H1 (cell line): ENCODE results near the gene SRPK3. TPM values are rescaled to one million over a fixed set of nuclear protein-coding genes. Genes with fewer than 3 reads are reported as not detected.

ENCODE experiments used
- CTCF ChIA-PET: fragments of 300-600 bp; sonication (Branson Sonifier 250); formaldehyde crosslinking; loops from one replicate; lab custom pipeline; 2021; ENCODE audit not compliant: partially characterized antibody; lab: Charles Lee
- POLR2A ChIA-PET: fragments of 300-600 bp; sonication (Branson Sonifier 250); formaldehyde crosslinking; loops from one replicate; lab custom pipeline; 2021; ENCODE audit warnings: inconsistent platforms; ENCODE audit not compliant: partially characterized antibody; lab: Charles Lee
- DNase-seq, 2 experiments: peaks; one replicate each; pipeline versions ENCODE4 v3.0.0 to v3.0.0-alpha.2; 2010 to 2022; ENCODE audit warnings: low spot score in 2 of 2, low read depth in 1 of 2, mixed read lengths in 1 of 2
- FAIRE-seq: peaks from 2 replicates; lab custom pipeline; 2011; peaks lifted over from hg19 to GRCh38; lab: Jason Lieb, UNC
- H2AFZ ChIP-seq: 2 replicates; pipeline ENCODE4 v1.8.1; 2012; ENCODE audit warnings: low read length, inconsistent platforms
- H2AK5ac ChIP-seq: 2 replicates; pipeline ENCODE4 v1.6.1; 2013; ENCODE audit warnings: low read depth, low read length
- H2BK120ac ChIP-seq: replicated peaks from 2 replicates; pipeline ENCODE3; 2013; ENCODE audit warnings: low read depth, low read length, inconsistent platforms
- H2BK12ac ChIP-seq: 2 replicates; pipeline ENCODE4 v1.6.1; 2013; ENCODE audit warnings: low read depth, low read length
- H2BK15ac ChIP-seq: 2 replicates; pipeline ENCODE4 v1.6.1; 2013; ENCODE audit warnings: low read length
- H2BK20ac ChIP-seq: 2 replicates; pipeline ENCODE4 v1.6.1; 2013; ENCODE audit warnings: low read length
- H2BK5ac ChIP-seq: 2 replicates; pipeline ENCODE4 v1.6.1; 2013; ENCODE audit warnings: low read depth, low read length
- H3K14ac ChIP-seq: 2 replicates; pipeline ENCODE4 v1.6.1; 2013; ENCODE audit warnings: inconsistent platforms; ENCODE audit not compliant: insufficient read length
- H3K18ac ChIP-seq: 2 replicates; pipeline ENCODE4 v1.6.1; 2013; ENCODE audit warnings: low read length; ENCODE audit errors: extremely low read depth
- H3K23ac ChIP-seq: 2 replicates; pipeline ENCODE4 v1.6.1; 2013; ENCODE audit warnings: inconsistent platforms; ENCODE audit not compliant: insufficient read length
- H3K23me2 ChIP-seq: 2 replicates; pipeline ENCODE4 v1.6.1; 2013; ENCODE audit warnings: low read depth, low read length
- H3K27ac ChIP-seq: 2 replicates; pipeline ENCODE4 v1.6.1; 2011; ENCODE audit warnings: low read depth, low read length, inconsistent platforms
- H3K27me3 ChIP-seq, 4 experiments: replicated peaks in 1 of 4; 1 replicate in 1 of 4; 2 replicates in 3 of 4; pipeline versions ENCODE4 v1.6.1 to v1.8.1; 2011 to 2013; ENCODE audit warnings: low read length in 3 of 4, mild to moderate bottlenecking in 3 of 4, inconsistent platforms in 2 of 4, mixed read lengths in 2 of 4, moderate library complexity in 1 of 4; ENCODE audit not compliant: control insufficient read depth in 3 of 4, insufficient read depth in 3 of 4; ENCODE audit errors: extremely low read depth in 1 of 4
- H3K36me3 ChIP-seq, 4 experiments: 2 replicates each; pipeline versions ENCODE4 v1.6.1 to v1.8.1; 2011 to 2013; ENCODE audit warnings: mild to moderate bottlenecking in 4 of 4, low read length in 3 of 4, moderate library complexity in 2 of 4, control low read depth in 1 of 4, inconsistent platforms in 1 of 4; ENCODE audit not compliant: insufficient read depth in 4 of 4, control insufficient read depth in 2 of 4
- H3K4ac ChIP-seq: replicated peaks from 2 replicates; pipeline ENCODE3; 2013; ENCODE audit warnings: low read length, low read depth, mixed read lengths, inconsistent platforms; ENCODE audit not compliant: insufficient read length
- H3K4me1 ChIP-seq, 4 experiments: replicated peaks in 1 of 4; 1 replicate in 1 of 4; 2 replicates in 3 of 4; pipeline versions ENCODE4 v1.6.1 to v1.8.1; 2011 to 2013; ENCODE audit warnings: low read length in 3 of 4, inconsistent platforms in 2 of 4, mixed read lengths in 1 of 4; ENCODE audit not compliant: insufficient read depth in 4 of 4, control insufficient read depth in 3 of 4
- H3K4me2 ChIP-seq, 2 experiments: 2 replicates each; pipeline versions ENCODE4 v1.6.1 to v1.8.1; 2011 to 2013; ENCODE audit warnings: low read depth in 2 of 2, low read length in 2 of 2, control low read depth in 1 of 2, inconsistent platforms in 1 of 2, mild to moderate bottlenecking in 1 of 2; ENCODE audit not compliant: insufficient read depth in 1 of 2
- H3K4me3 ChIP-seq, 4 experiments: fragments of 200-600, 300-600 bp in 1 of 4; sonication (generic), shearing (Covaris generic), sonication (Bioruptor Twin) in 1 of 4; 2 replicates each; pipeline versions ENCODE4 v1.5.1 to v1.8.1; 2011 to 2016; ENCODE audit warnings: low read length in 4 of 4, low read depth in 3 of 4, control low read depth in 2 of 4, inconsistent platforms in 2 of 4, mild to moderate bottlenecking in 2 of 4, mixed read lengths in 1 of 4, moderate library complexity in 1 of 4; ENCODE audit not compliant: insufficient read depth in 2 of 4; ENCODE audit errors: extremely low read depth in 1 of 4
- H3K56ac ChIP-seq: replicated peaks from 2 replicates; pipeline ENCODE3; 2013; ENCODE audit warnings: low read depth, mild to moderate bottlenecking, mixed read lengths, low read length, inconsistent platforms; ENCODE audit not compliant: insufficient read length
- H3K79me1 ChIP-seq: 2 replicates; pipeline ENCODE4 v1.6.1; 2013; ENCODE audit warnings: low read depth, low read length, control low read depth
- H3K79me2 ChIP-seq, 2 experiments: 2 replicates each; pipeline versions ENCODE4 v1.6.1 to v1.8.1; 2012 to 2013; ENCODE audit warnings: low read length in 2 of 2, mild to moderate bottlenecking in 2 of 2, inconsistent platforms in 1 of 2; ENCODE audit not compliant: insufficient read depth in 2 of 2, control insufficient read depth in 1 of 2
- H3K9ac ChIP-seq, 4 experiments: replicated peaks in 1 of 4; 1 replicate in 1 of 4; 2 replicates in 3 of 4; pipeline versions ENCODE4 v1.6.1 to v1.8.1; 2011 to 2013; ENCODE audit warnings: low read depth in 3 of 4, low read length in 3 of 4, control low read depth in 2 of 4, mild to moderate bottlenecking in 2 of 4, moderate library complexity in 2 of 4, inconsistent platforms in 1 of 4; ENCODE audit errors: extremely low read depth in 1 of 4
- H3K9me3 ChIP-seq, 2 experiments: 2 replicates each; pipeline versions ENCODE4 v1.6.1 to v1.8.1; 2012 to 2013; ENCODE audit warnings: mild to moderate bottlenecking in 2 of 2, moderate library complexity in 2 of 2, control low read depth in 1 of 2, inconsistent platforms in 1 of 2, low read depth in 1 of 2, low read length in 1 of 2, mixed read lengths in 1 of 2; ENCODE audit not compliant: insufficient read depth in 2 of 2
- H4K20me1 ChIP-seq, 2 experiments: replicated peaks in 1 of 2; 2 replicates each; pipeline versions ENCODE3 to v1.8.1; 2011 to 2013; ENCODE audit warnings: inconsistent platforms in 2 of 2, low read length in 2 of 2, mild to moderate bottlenecking in 1 of 2; ENCODE audit not compliant: insufficient read depth in 2 of 2, control insufficient read depth in 1 of 2
- H4K5ac ChIP-seq: 2 replicates; pipeline ENCODE4 v1.6.1; 2013; ENCODE audit warnings: low read length, low read depth, mixed read lengths, inconsistent platforms; ENCODE audit not compliant: insufficient read length
- H4K8ac ChIP-seq: 2 replicates; pipeline ENCODE4 v1.8.0; 2013; ENCODE audit warnings: mild to moderate bottlenecking, moderate library complexity, low read length, inconsistent platforms; ENCODE audit not compliant: insufficient read depth; ENCODE audit errors: extremely low read depth
- H4K91ac ChIP-seq: replicated peaks from 2 replicates; pipeline ENCODE3; 2013; ENCODE audit warnings: low read length, mixed read lengths, inconsistent platforms; ENCODE audit not compliant: insufficient read length
- CBX5 ChIP-seq: fragments of 300-800, 300-1000 bp; sonication (generic); IDR thresholded peaks from 2 replicates; pipeline ENCODE4 v1.7.1; 2016; ENCODE audit warnings: antibody characterized with exemption, low read length, low read depth
- CHD2 ChIP-seq: IDR thresholded peaks from 2 replicates; pipeline ENCODE4 v1.6.1; 2012; ENCODE audit warnings: low read length, improper control_type of control experiment
- EP300 ChIP-seq, 2 experiments: IDR thresholded peaks; 1 replicate in 1 of 2; 2 replicates in 1 of 2; pipeline ENCODE4 v1.6.1; 2011 to 2012; ENCODE audit warnings: low read depth in 2 of 2, low read length in 2 of 2, mild to moderate bottlenecking in 2 of 2, borderline replicate concordance in 1 of 2, inconsistent platforms in 1 of 2, moderate library complexity in 1 of 2
- PHF8 ChIP-seq: fragments of 200-600 bp; sonication (generic); conservative IDR thresholded peaks from 2 replicates; pipeline ENCODE4 v1.7.1; 2012; ENCODE audit warnings: low read depth, mild to moderate bottlenecking, inconsistent platforms, low read length, moderate library complexity
- POLR2A ChIP-seq, 2 experiments: IDR thresholded peaks; 1 replicate in 1 of 2; 2 replicates in 1 of 2; pipeline ENCODE4 v1.6.1; 2011; ENCODE audit warnings: low read depth in 2 of 2, low read length in 2 of 2, mild to moderate bottlenecking in 2 of 2; ENCODE audit errors: control extremely low read depth in 1 of 2
- POLR2AphosphoS5 ChIP-seq: IDR thresholded peaks from 2 replicates; pipeline ENCODE4 v1.6.1; 2011; ENCODE audit warnings: low read depth, low read length
- POU5F1 ChIP-seq: IDR thresholded peaks from 2 replicates; pipeline ENCODE4 v1.6.1; 2011; ENCODE audit warnings: low read depth, mild to moderate bottlenecking, low read length, moderate library complexity
- RFX5 ChIP-seq: IDR thresholded peaks from 2 replicates; pipeline ENCODE4 v1.6.1; 2011; ENCODE audit warnings: low read depth, low read length, improper control_type of control experiment, borderline replicate concordance
- WGBS, 2 experiments: shearing (Covaris generic) in 1 of 2; methylation state at CpG; one replicate each; pipeline versions ENCODE4 v1.1.6 to v1.1.7; 2013 to 2015; ENCODE audit warnings: low lambda C conversion rate in 2 of 2, mixed read lengths in 2 of 2, inconsistent platforms in 1 of 2, low coverage in 1 of 2, missing lambda C conversion rate in 1 of 2; ENCODE audit not compliant: insufficient replicate concordance in 2 of 2, insufficient coverage in 1 of 2, insufficient read length in 1 of 2; ENCODE audit errors: extremely low coverage in 1 of 2, missing lambda C conversion rate in 1 of 2; 5-methylcytosine and 5-hydroxymethylcytosine counted together
- polyA plus RNA-seq, 7 experiments: library from polyadenylated mRNA; depleted of rRNA in 3 of 7; stranded (reverse) in 5 of 7; unstranded in 2 of 7; fragments of >200 nt in 5 of 7; fragments of 200-250 nt in 2 of 7; gene quantifications; 1 replicate in 5 of 7; 2 replicates in 1 of 7; 4 replicates in 1 of 7; pipeline versions ENCODE4 v1.2.1 to v1.2.3, GENCODE V29; 2011 to 2013; ENCODE audit warnings: missing spikeins in 2 of 7, mixed read lengths in 2 of 7
- total RNA-seq: library from RNA; stranded (reverse); fragmentation: NEBNext Ultra II Directional; extraction: Animal tissue kit (Norgen Biotek cat#: 25700); gene quantifications from 2 replicates; pipeline ENCODE4 v1.2.1, GENCODE V29; 2021
- TF ChIP-seq, protein P1 (sequence below): IDR thresholded peaks from 2 replicates; pipeline ENCODE4 v1.6.1; 2011; ENCODE audit warnings: low read length, improper control_type of control experiment
- TF ChIP-seq, protein P2 (sequence below): IDR thresholded peaks from 2 replicates; pipeline ENCODE4 v1.6.1; 2011; ENCODE audit warnings: low read depth, mild to moderate bottlenecking, low read length; ENCODE audit not compliant: insufficient read depth

The SRPK3 gene
- total and polyA plus RNA-seq, 2 of the 8 experiments (the other 6 are each of a cell fraction or from before 2014, with no cell fraction given), result not detected

DNA sequence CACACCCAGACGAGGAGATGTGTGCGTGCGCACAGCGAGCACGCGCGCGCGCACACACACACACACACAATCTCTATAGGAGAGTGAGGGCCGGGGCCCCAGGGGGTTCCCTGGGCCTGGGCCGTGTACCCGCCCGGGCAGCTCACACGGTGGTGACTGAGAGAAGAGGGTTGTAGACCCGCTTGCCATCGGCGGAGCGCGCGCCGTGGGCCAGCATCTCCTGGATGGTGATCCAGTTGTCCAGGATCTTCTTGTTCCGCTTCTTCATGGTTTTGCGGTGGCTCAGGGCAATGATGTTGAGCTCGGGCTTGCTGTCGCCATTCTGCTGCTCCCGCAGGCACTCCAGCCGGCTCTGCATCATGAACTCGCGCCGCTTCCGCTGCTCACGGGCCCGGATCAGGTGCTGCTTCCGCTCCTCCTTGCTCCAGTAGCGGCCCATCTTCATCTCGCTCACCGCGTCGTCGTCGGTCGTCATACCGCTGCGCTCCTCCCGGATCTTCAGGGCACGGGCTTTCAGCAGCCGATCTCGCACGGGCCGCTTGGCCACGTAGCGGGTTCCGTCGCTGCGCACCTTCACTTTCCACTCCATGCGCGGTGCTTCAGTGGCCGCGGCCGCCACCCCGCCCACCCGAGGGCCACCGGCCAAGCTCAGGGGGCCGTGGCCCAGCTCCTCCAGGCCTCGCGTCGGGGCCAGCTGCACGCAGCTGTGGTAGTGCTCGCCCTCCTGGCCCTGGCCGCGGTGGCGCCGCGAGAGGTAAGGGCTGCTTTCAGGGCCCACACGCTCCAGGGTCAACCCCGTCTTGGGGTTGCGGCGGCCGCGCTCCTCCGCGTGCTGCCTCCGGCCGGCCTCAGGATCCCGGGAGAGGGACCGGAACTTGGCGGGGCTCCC lies 22.6 kb downstream of the SRPK3 start:
- no peak overlapping the region for H2AK5ac ChIP-seq
- peaks cover 3% of the 10 kb centered on the region for H3K79me1 ChIP-seq
- H3K23me2 ChIP-seq, result no peaks in the 10 kb centered on the region
- FAIRE-seq (no peak), DNase-seq (no peak)
- no peak overlapping the region for H3K14ac ChIP-seq
- no peaks in the 10 kb centered on the region for H3K4me1 ChIP-seq
- peaks cover 0 to 13% of the 10 kb centered on the region in 2 experiments; a peak in 1 of 4 replicates for H3K79me2 ChIP-seq
- H3K56ac ChIP-seq, result no peak overlapping the region
- no peak overlapping the region for H2BK12ac ChIP-seq
- no peak overlapping the region for H2BK15ac ChIP-seq
- no peak overlapping the region for H4K5ac ChIP-seq
- no peak overlapping the region for H3K27ac ChIP-seq
- no peak overlapping the region for H3K18ac ChIP-seq
- no peak overlapping the region for H2BK20ac ChIP-seq
- CTCF ChIA-PET, result interaction anchor here (0.7 kb wide), 1 partner anchor 15 kb away, joined by 3 read pairs; no protein-coding TSS in a partner anchor
- H3K23ac ChIP-seq, result no peak overlapping the region
- H3K9me3 ChIP-seq, result no peaks in the 10 kb centered on the region
- H4K91ac ChIP-seq, result no peak overlapping the region
- POLR2A ChIA-PET, result interaction anchor here (0.6 to 5.4 kb wide), 8 partner anchors 8 to 206 kb away, joined by 3 to 22 read pairs (median 3); partner anchors contain the start of genes IDH3G and SSR4
- H4K20me1 ChIP-seq, result peaks cover 2 to 12% of the 10 kb centered on the region in 2 experiments
- no peak overlapping the region for H2AFZ ChIP-seq
- H3K4me3 ChIP-seq, result no peak overlapping the region
- no peak overlapping the region for H3K4ac ChIP-seq
- H3K36me3 ChIP-seq, result peaks cover 0 to 24% (median 3%) of the 10 kb centered on the region in 4 experiments; a peak in 3 of 8 replicates
- no peak overlapping the region for H2BK5ac ChIP-seq
- no peak overlapping the region for H3K9ac ChIP-seq
- peak overlapping the region; percentile 51 for H4K8ac ChIP-seq
- no peak overlapping the region for H3K4me2 ChIP-seq
- no peak overlapping the region for H2BK120ac ChIP-seq
- 100% methylated on average over 5 of the region's 87 CpGs; no CpG with 5 or more reads in 1 of the 2 experiments for WGBS, 2 experiments
- no peaks in the 10 kb centered on the region for H3K27me3 ChIP-seq
- no peak for TF ChIP-seq CHD2
- TF ChIP-seq PHF8, result no peak
- no peak for TF ChIP-seq POLR2AphosphoS5
- TF ChIP-seq CBX5, result no peak
- TF ChIP-seq, protein P1, sequence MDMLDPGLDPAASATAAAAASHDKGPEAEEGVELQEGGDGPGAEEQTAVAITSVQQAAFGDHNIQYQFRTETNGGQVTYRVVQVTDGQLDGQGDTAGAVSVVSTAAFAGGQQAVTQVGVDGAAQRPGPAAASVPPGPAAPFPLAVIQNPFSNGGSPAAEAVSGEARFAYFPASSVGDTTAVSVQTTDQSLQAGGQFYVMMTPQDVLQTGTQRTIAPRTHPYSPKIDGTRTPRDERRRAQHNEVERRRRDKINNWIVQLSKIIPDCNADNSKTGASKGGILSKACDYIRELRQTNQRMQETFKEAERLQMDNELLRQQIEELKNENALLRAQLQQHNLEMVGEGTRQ, result no peak
- TF ChIP-seq EP300 (IDR thresholded peaks at IDR 0.05; ENCODE audit: borderline replicate concordance in 1 of 2, low read depth in 2 of 2, low read length in 2 of 2), result no peak
- TF ChIP-seq POU5F1, result no peak
- TF ChIP-seq, protein P2, sequence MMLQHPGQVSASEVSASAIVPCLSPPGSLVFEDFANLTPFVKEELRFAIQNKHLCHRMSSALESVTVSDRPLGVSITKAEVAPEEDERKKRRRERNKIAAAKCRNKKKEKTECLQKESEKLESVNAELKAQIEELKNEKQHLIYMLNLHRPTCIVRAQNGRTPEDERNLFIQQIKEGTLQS, result no peak
- no peak for TF ChIP-seq RFX5
- TF ChIP-seq POLR2A (IDR thresholded peaks at IDR 0.05; ENCODE audit: control extremely low read depth in 1 of 2, low read depth in 2 of 2, low read length in 2 of 2), result no peak
